Liver (tissue), 9 donors: Measurements from ENCODE around the gene MRGPRF. TPM values are rescaled to one million over a fixed set of nuclear protein-coding genes. Genes with fewer than 3 reads are reported as not detected.

Experiments used
- DNase-seq: peaks from one replicate; pipeline ENCODE4 v3.0.0-alpha.2; 2017; ENCODE audit warnings: low spot score
- H3K27ac ChIP-seq, 2 donors: one replicate each; pipeline ENCODE4 v1.7.0; 2013; ENCODE audit warnings: inconsistent platforms in 2 of 2, low read length in 2 of 2, control low read depth in 1 of 2, low read depth in 1 of 2, mild to moderate bottlenecking in 1 of 2
- H3K27me3 ChIP-seq, 4 donors: one replicate each; pipeline versions ENCODE4 v1.6.1 to v1.7.0; 2013; ENCODE audit warnings: low read length in 3 of 4, inconsistent platforms in 1 of 4, mild to moderate bottlenecking in 1 of 4, moderate library complexity in 1 of 4; ENCODE audit not compliant: control insufficient read depth in 4 of 4, insufficient read depth in 4 of 4
- H3K36me3 ChIP-seq, 4 donors: one replicate each; pipeline versions ENCODE4 v1.6.1 to v1.7.0; 2013; ENCODE audit warnings: low read length in 3 of 4, mild to moderate bottlenecking in 3 of 4, low read depth in 1 of 4, moderate library complexity in 1 of 4; ENCODE audit not compliant: control insufficient read depth in 4 of 4, insufficient read depth in 3 of 4
- H3K4me1 ChIP-seq, 4 donors: one replicate each; pipeline versions ENCODE4 v1.6.1 to v1.7.0; 2013; ENCODE audit warnings: low read length in 3 of 4, mild to moderate bottlenecking in 3 of 4, moderate library complexity in 1 of 4; ENCODE audit not compliant: control insufficient read depth in 4 of 4, insufficient read depth in 4 of 4
- H3K4me3 ChIP-seq, 3 donors: one replicate each; pipeline versions ENCODE4 v1.6.1 to v1.7.0; 2013; ENCODE audit warnings: low read length in 3 of 3, control low read depth in 1 of 3, low read depth in 1 of 3, mild to moderate bottlenecking in 1 of 3
- H3K9ac ChIP-seq, 2 donors: one replicate each; pipeline ENCODE4 v1.7.0; 2013; ENCODE audit warnings: low read length in 2 of 2, mild to moderate bottlenecking in 2 of 2, moderate library complexity in 2 of 2, control low read depth in 1 of 2, low read depth in 1 of 2
- H3K9me3 ChIP-seq, 4 donors: one replicate each; pipeline versions ENCODE4 v1.6.1 to v1.7.0; 2013; ENCODE audit warnings: low read length in 3 of 4; ENCODE audit not compliant: control insufficient read depth in 4 of 4
- EGR1 ChIP-seq, 2 donors: IDR thresholded peaks; 2 replicates each; pipeline ENCODE4 v1.6.1; 2016 to 2018; ENCODE audit warnings: antibody characterized with exemption in 2 of 2, low read depth in 2 of 2
- FOXA1 ChIP-seq: IDR thresholded peaks from 2 replicates; pipeline ENCODE4 v1.6.1; 2016; ENCODE audit warnings: antibody characterized with exemption
- FOXA2 ChIP-seq: IDR thresholded peaks from 2 replicates; pipeline ENCODE4 v1.6.1; 2016; ENCODE audit warnings: antibody characterized with exemption
- GABPA ChIP-seq, 2 donors: IDR thresholded peaks in 1 of 2; conservative IDR thresholded peaks in 1 of 2; 2 replicates each; pipeline ENCODE4 v1.6.1; 2016; ENCODE audit warnings: antibody characterized with exemption in 2 of 2, mild to moderate bottlenecking in 1 of 2, moderate library complexity in 1 of 2
- HNF4A ChIP-seq, 2 donors: conservative IDR thresholded peaks; 2 replicates each; pipeline ENCODE4 v1.6.1; 2016; ENCODE audit warnings: antibody characterized with exemption in 2 of 2, mild to moderate bottlenecking in 2 of 2
- HNF4G ChIP-seq: IDR thresholded peaks from 2 replicates; pipeline ENCODE4 v1.6.1; 2016; ENCODE audit warnings: antibody characterized with exemption
- JUND ChIP-seq, 2 donors: IDR thresholded peaks; 2 replicates each; pipeline ENCODE4 v1.6.1; 2016; ENCODE audit warnings: antibody characterized with exemption in 2 of 2
- NR2F2 ChIP-seq: IDR thresholded peaks from 2 replicates; pipeline ENCODE4 v1.6.1; 2016; ENCODE audit warnings: antibody characterized with exemption
- RAD21 ChIP-seq, 2 donors: IDR thresholded peaks; 2 replicates each; pipeline ENCODE4 v1.6.1; 2016; ENCODE audit warnings: antibody characterized with exemption in 2 of 2, mild to moderate bottlenecking in 2 of 2
- RXRA ChIP-seq, 2 donors: IDR thresholded peaks; 2 replicates each; pipeline ENCODE4 v1.6.1; 2017 to 2018; ENCODE audit warnings: antibody characterized with exemption in 2 of 2, mild to moderate bottlenecking in 1 of 2
- SP1 ChIP-seq: IDR thresholded peaks from 2 replicates; pipeline ENCODE4 v1.6.1; 2018; ENCODE audit warnings: antibody characterized with exemption, mild to moderate bottlenecking
- TAF1 ChIP-seq: conservative IDR thresholded peaks from 2 replicates; pipeline ENCODE4 v1.6.1; 2016; ENCODE audit warnings: antibody characterized with exemption, mild to moderate bottlenecking
- YY1 ChIP-seq: IDR thresholded peaks from 2 replicates; pipeline ENCODE4 v1.6.1; 2016; ENCODE audit warnings: antibody characterized with exemption, mild to moderate bottlenecking
- WGBS: extraction: QIAGEN DNeasy Blood & Tissue Kit; methylation state at CpG from one replicate; pipeline ENCODE4 v1.1.7; 2013; 5-methylcytosine and 5-hydroxymethylcytosine counted together
- polyA plus RNA-seq, 2 donors: library from polyadenylated mRNA; stranded (reverse) in 1 of 2; unstranded in 1 of 2; fragments of 200-250 nt in 1 of 2; fragments of >200 nt in 1 of 2; fragmentation: Nextera tagmentation in 1 of 2; extraction: Ambion mirVana in 1 of 2; gene quantifications; one replicate each; pipeline versions ENCODE4 v1.2.1 to v1.2.3, GENCODE V29; 2013 to 2015
- total RNA-seq, 2 donors: library from RNA; depleted of rRNA; stranded (reverse); fragments of >200 nt; gene quantifications; one replicate each; pipeline ENCODE4 v1.2.3, GENCODE V29; 2014
- TF ChIP-seq, protein P1 (sequence below): IDR thresholded peaks from 2 replicates; pipeline ENCODE4 v1.6.1; 2016; ENCODE audit warnings: antibody characterized with exemption
- TF ChIP-seq, protein P2 (sequence below): IDR thresholded peaks from 2 replicates; pipeline ENCODE4 v1.6.1; 2016; ENCODE audit warnings: antibody characterized with exemption
- TF ChIP-seq, protein P3 (sequence below): fragments of 150-350 bp; IDR thresholded peaks from 2 replicates; pipeline ENCODE4 v1.5.1; 2017; ENCODE audit warnings: improper control_type of control experiment, low read depth, low read length; ENCODE audit not compliant: missing input control
- TF ChIP-seq, protein P4 (sequence below): IDR thresholded peaks from 2 replicates; pipeline ENCODE4 v1.6.1; 2016; ENCODE audit warnings: antibody characterized with exemption, mild to moderate bottlenecking
- TF ChIP-seq, protein P5 (sequence below): IDR thresholded peaks from 2 replicates; pipeline ENCODE4 v1.6.1; 2016; ENCODE audit warnings: antibody characterized with exemption
- donor health status: healthy.
- donor health status: healthy.
- donor health status: healthy.
- donor health status: healthy.
- donor health status: healthy.

The MRGPRF gene
- total and polyA plus RNA-seq, 4 donors, result 1.1 to 4.8 (median 2.5) TPM

DNA sequence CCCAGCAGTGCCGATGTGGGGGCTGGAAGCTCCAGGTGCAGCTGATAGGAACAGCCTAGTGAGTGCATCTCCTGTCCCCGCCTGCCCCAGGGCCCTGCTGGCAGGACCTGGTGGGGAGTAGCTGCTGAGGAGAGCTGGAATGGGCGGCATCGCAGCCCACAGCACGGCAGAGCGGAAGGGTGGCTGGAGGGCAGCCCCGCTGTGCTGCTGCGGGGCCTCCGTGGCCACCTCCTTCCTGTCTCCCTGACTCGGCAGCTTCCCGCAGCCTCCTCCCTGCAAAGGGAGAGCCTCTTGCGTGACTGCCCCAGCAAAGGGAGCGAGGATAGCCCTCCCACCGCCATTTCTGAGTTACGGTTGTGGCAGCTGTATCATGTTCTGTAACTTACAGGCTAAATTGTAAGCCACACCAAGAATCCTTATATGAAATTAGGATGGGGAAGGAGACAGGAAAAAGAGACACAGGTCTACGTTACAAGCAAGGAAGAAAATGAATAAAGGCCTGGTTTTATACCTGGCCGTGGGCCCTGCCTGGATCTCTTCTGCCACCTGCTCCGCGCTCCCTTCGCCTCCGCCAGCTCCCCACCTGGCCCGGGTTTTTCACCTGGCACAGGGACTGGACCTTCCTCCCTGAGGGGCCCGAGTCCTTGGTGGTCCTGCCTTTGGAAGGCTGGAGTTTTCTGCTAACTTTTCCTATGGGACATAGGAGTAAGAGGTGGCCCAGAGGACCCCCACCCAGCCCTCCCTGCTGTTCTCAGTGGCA is 45.6 kb upstream of the MRGPRF start:
- DNase-seq, result no peak
- H3K36me3 ChIP-seq, result peaks cover 2 to 47% (median 7%) of the 10 kb centered on the region in 4 donors

More for the DNA sequence above, 45.6 kb upstream of the MRGPRF start:
- no peaks in the 10 kb centered on the region for H3K27me3 ChIP-seq
- 91% methylated on average over 23 of the region's 23 CpGs for WGBS
- TF ChIP-seq EGR1 (IDR thresholded peaks at IDR 0.05; ENCODE audit: low read depth in 2 of 2) (no peak), HNF4A (conservative IDR thresholded peaks at IDR 0.05) (no peak), SP1 (no peak), RXRA (IDR thresholded peaks at IDR 0.05) (no peak), RAD21 (IDR thresholded peaks at IDR 0.05) (no peak), YY1 (no peak), JUND (IDR thresholded peaks at IDR 0.05) (no peak), HNF4G (no peak), FOXA1 (no peak), FOXA2 (no peak), GABPA (IDR thresholded peaks at IDR 0.05 in 1 of 2, conservative IDR thresholded peaks at IDR 0.05 in 1 of 2) (no peak), TAF1 (no peak), NR2F2 (no peak)
- TF ChIP-seq, protein P1, sequence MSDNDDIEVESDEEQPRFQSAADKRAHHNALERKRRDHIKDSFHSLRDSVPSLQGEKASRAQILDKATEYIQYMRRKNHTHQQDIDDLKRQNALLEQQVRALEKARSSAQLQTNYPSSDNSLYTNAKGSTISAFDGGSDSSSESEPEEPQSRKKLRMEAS, result no peak
- TF ChIP-seq, protein P2, sequence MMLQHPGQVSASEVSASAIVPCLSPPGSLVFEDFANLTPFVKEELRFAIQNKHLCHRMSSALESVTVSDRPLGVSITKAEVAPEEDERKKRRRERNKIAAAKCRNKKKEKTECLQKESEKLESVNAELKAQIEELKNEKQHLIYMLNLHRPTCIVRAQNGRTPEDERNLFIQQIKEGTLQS, result no peak
- TF ChIP-seq, protein P3, sequence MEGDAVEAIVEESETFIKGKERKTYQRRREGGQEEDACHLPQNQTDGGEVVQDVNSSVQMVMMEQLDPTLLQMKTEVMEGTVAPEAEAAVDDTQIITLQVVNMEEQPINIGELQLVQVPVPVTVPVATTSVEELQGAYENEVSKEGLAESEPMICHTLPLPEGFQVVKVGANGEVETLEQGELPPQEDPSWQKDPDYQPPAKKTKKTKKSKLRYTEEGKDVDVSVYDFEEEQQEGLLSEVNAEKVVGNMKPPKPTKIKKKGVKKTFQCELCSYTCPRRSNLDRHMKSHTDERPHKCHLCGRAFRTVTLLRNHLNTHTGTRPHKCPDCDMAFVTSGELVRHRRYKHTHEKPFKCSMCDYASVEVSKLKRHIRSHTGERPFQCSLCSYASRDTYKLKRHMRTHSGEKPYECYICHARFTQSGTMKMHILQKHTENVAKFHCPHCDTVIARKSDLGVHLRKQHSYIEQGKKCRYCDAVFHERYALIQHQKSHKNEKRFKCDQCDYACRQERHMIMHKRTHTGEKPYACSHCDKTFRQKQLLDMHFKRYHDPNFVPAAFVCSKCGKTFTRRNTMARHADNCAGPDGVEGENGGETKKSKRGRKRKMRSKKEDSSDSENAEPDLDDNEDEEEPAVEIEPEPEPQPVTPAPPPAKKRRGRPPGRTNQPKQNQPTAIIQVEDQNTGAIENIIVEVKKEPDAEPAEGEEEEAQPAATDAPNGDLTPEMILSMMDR, result no peak
- TF ChIP-seq, protein P4, sequence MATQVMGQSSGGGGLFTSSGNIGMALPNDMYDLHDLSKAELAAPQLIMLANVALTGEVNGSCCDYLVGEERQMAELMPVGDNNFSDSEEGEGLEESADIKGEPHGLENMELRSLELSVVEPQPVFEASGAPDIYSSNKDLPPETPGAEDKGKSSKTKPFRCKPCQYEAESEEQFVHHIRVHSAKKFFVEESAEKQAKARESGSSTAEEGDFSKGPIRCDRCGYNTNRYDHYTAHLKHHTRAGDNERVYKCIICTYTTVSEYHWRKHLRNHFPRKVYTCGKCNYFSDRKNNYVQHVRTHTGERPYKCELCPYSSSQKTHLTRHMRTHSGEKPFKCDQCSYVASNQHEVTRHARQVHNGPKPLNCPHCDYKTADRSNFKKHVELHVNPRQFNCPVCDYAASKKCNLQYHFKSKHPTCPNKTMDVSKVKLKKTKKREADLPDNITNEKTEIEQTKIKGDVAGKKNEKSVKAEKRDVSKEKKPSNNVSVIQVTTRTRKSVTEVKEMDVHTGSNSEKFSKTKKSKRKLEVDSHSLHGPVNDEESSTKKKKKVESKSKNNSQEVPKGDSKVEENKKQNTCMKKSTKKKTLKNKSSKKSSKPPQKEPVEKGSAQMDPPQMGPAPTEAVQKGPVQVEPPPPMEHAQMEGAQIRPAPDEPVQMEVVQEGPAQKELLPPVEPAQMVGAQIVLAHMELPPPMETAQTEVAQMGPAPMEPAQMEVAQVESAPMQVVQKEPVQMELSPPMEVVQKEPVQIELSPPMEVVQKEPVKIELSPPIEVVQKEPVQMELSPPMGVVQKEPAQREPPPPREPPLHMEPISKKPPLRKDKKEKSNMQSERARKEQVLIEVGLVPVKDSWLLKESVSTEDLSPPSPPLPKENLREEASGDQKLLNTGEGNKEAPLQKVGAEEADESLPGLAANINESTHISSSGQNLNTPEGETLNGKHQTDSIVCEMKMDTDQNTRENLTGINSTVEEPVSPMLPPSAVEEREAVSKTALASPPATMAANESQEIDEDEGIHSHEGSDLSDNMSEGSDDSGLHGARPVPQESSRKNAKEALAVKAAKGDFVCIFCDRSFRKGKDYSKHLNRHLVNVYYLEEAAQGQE, result no peak
- TF ChIP-seq, protein P5, sequence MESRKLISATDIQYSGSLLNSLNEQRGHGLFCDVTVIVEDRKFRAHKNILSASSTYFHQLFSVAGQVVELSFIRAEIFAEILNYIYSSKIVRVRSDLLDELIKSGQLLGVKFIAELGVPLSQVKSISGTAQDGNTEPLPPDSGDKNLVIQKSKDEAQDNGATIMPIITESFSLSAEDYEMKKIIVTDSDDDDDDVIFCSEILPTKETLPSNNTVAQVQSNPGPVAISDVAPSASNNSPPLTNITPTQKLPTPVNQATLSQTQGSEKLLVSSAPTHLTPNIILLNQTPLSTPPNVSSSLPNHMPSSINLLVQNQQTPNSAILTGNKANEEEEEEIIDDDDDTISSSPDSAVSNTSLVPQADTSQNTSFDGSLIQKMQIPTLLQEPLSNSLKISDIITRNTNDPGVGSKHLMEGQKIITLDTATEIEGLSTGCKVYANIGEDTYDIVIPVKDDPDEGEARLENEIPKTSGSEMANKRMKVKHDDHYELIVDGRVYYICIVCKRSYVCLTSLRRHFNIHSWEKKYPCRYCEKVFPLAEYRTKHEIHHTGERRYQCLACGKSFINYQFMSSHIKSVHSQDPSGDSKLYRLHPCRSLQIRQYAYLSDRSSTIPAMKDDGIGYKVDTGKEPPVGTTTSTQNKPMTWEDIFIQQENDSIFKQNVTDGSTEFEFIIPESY, result no peak
- no peak overlapping the region for H3K9ac ChIP-seq
- no peak overlapping the region for H3K27ac ChIP-seq
- no peak overlapping the region for H3K4me3 ChIP-seq
- no peaks in the 10 kb centered on the region for H3K9me3 ChIP-seq
- H3K4me1 ChIP-seq, result peaks cover 4 to 24% (median 19%) of the 10 kb centered on the region in 4 donors
